OCI-LY7 (cell line): ENCODE data around the gene TP53I11. TPM values are rescaled to one million over a fixed set of nuclear protein-coding genes. Genes with fewer than 3 reads are reported as not detected.

Experiments
- BruUV-seq: library from RNA; stranded (reverse); fragments of 400-500 nt; replicated peaks from 2 replicates; lab custom pipeline; 2021; lab: Mats Ljungman, UMichigan
- CTCF ChIA-PET: fragments of 300-600 bp; sonication (Branson Sonifier 250); formaldehyde crosslinking; loops from one replicate; lab custom pipeline; 2022; ENCODE audit warnings: antibody characterized with exemption; ENCODE audit not compliant: unreplicated experiment; lab: Charles Lee
- POLR2A ChIA-PET: fragments of 300-600 bp; sonication (Branson Sonifier 250); formaldehyde crosslinking; loops from one replicate; lab custom pipeline; 2022; ENCODE audit warnings: antibody characterized with exemption; lab: Charles Lee
- DNase-seq: peaks from one replicate; pipeline ENCODE4 v3.0.0-alpha.2; 2015; ENCODE audit warnings: low spot score
- H2AFZ ChIP-seq: fragments of 200-600 bp; sonication (generic), shearing (Covaris generic); 2 replicates; pipeline ENCODE4 v1.6.1; 2014; ENCODE audit warnings: mild to moderate bottlenecking, antibody characterized with exemption, low read length, moderate library complexity
- H3K27ac ChIP-seq: fragments of 200-600 bp; sonication (generic); 2 replicates; pipeline ENCODE4 v1.5.1; 2014; ENCODE audit warnings: mixed run types, low read depth, mild to moderate bottlenecking, moderate library complexity, low read length, inconsistent platforms; ENCODE audit not compliant: poor library complexity, severe bottlenecking
- H3K36me3 ChIP-seq: fragments of 200-600 bp; sonication (generic); 2 replicates; pipeline ENCODE4 v1.6.1; 2014; ENCODE audit warnings: mild to moderate bottlenecking, antibody characterized with exemption, low read length, moderate library complexity, mixed read lengths; ENCODE audit not compliant: insufficient read depth
- H3K4me1 ChIP-seq: fragments of 200-600 bp; sonication (generic); 2 replicates; pipeline ENCODE4 v1.5.1; 2014; ENCODE audit warnings: mild to moderate bottlenecking, low read length; ENCODE audit not compliant: insufficient read depth, poor library complexity, severe bottlenecking
- H3K4me2 ChIP-seq: fragments of 200-600 bp; sonication (generic); 2 replicates; pipeline ENCODE4 v1.6.1; 2014; ENCODE audit warnings: mild to moderate bottlenecking, low read length
- H3K4me3 ChIP-seq: fragments of 200-600 bp; sonication (generic); 2 replicates; pipeline ENCODE4 v1.5.1; 2014; ENCODE audit warnings: mild to moderate bottlenecking, low read depth, low read length; ENCODE audit not compliant: poor library complexity, severe bottlenecking
- H3K79me2 ChIP-seq: fragments of 200-600 bp; sonication (generic); 2 replicates; pipeline ENCODE4 v1.6.1; 2016; ENCODE audit warnings: low read depth, mild to moderate bottlenecking, low read length, moderate library complexity, mixed read lengths; ENCODE audit not compliant: insufficient read depth
- H3K9me2 ChIP-seq: fragments of 200-600 bp; sonication (generic); 2 replicates; pipeline ENCODE4 v1.6.1; 2016; ENCODE audit warnings: mild to moderate bottlenecking, low read length, mixed read lengths; ENCODE audit not compliant: insufficient read depth
- H3K9me3 ChIP-seq: fragments of 200-600 bp; sonication (generic); 2 replicates; pipeline ENCODE4 v1.6.1; 2014; ENCODE audit warnings: mild to moderate bottlenecking, mixed run types, low read length, mixed read lengths
- H4K20me1 ChIP-seq: fragments of 200-600 bp; sonication (generic); 2 replicates; pipeline ENCODE4 v1.6.1; 2014; ENCODE audit warnings: mild to moderate bottlenecking, antibody characterized with exemption, low read length, moderate library complexity, mixed read lengths; ENCODE audit not compliant: insufficient read depth
- CTCF ChIP-seq: fragments of 200-600 bp; sonication (generic); conservative IDR thresholded peaks from 2 replicates; pipeline ENCODE4 v1.5.1; 2014; ENCODE audit warnings: mild to moderate bottlenecking, antibody characterized with exemption, low read length, moderate library complexity, mixed read lengths
- EZH2phosphoT487 ChIP-seq: fragments of 200-600 bp; sonication (generic); IDR thresholded peaks from 2 replicates; pipeline ENCODE4 v1.6.1; 2018; ENCODE audit warnings: low read depth, borderline replicate concordance, mild to moderate bottlenecking, mixed run types, antibody characterized with exemption, low read length, moderate library complexity, mixed read lengths
- intact Hi-C: fragments of 100-400 bp; cut with micrococcal nuclease; formaldehyde crosslinking; loops from one replicate; pipeline ENCODE4 v1.10.0; 2022; ENCODE audit not compliant: unreplicated experiment
- total RNA-seq, 2 experiments: library from RNA; depleted of rRNA in 1 of 2; stranded (reverse); fragments of >200 nt in 1 of 2; shearing (Covaris generic) in 1 of 2; gene quantifications; 2 replicates each; pipeline ENCODE4 v1.2.3, GENCODE V29; 2014 to 2022

TP53I11 gene
- total RNA-seq, 2 experiments from 2014 or later, result 0.25 to 0.51 TPM

GRCh38 chr11:44974402-44975000 lies 23.8 kb upstream of the TP53I11 start:
- Histone ChIP-seq H3K9me2 (no peaks in the 10 kb centered on the region), H3K9me3 (no peaks in the 10 kb centered on the region), H3K4me3 (no peak overlapping the region), H3K36me3 (no peaks in the 10 kb centered on the region), H4K20me1 (no peaks in the 10 kb centered on the region), H2AFZ (no peak overlapping the region), H3K4me2 (no peak overlapping the region), H3K79me2 (no peaks in the 10 kb centered on the region), H3K4me1 (peaks cover 1% of the 10 kb centered on the region), H3K27ac (no peak overlapping the region)
- DNase-seq, result no peak
- TF ChIP-seq CTCF, result no peak
- no peak for TF ChIP-seq EZH2phosphoT487
- CTCF ChIA-PET, result no interaction called here
- POLR2A ChIA-PET, result no interaction called here
- BruUV-seq, result no TSS peak
- intact Hi-C loops, result no loop called here

GRCh38 chr11:44973632-44974401 lies 23.1 kb upstream of the TP53I11 start:
- no peak overlapping the region for H3K27ac ChIP-seq
- no peaks in the 10 kb centered on the region for H3K9me3 ChIP-seq
- H3K4me3 ChIP-seq, result no peak overlapping the region
- no peaks in the 10 kb centered on the region for H3K36me3 ChIP-seq
- no peak overlapping the region for H3K4me2 ChIP-seq
- TF ChIP-seq EZH2phosphoT487 (no peak), CTCF (no peak)
- intact Hi-C loops, result no loop called here
- H3K4me1 ChIP-seq, result no peaks in the 10 kb centered on the region
- no peaks in the 10 kb centered on the region for H3K9me2 ChIP-seq
- no peaks in the 10 kb centered on the region for H4K20me1 ChIP-seq
- ChIA-PET CTCF (no interaction called here), POLR2A (no interaction called here)
- no peaks in the 10 kb centered on the region for H3K79me2 ChIP-seq
- DNase-seq, result no peak
- H2AFZ ChIP-seq, result no peak overlapping the region
- BruUV-seq, result no TSS peak

- no peak overlapping the region for H3K4me2 ChIP-seq
- no peak overlapping the region for H3K27ac ChIP-seq
- TF ChIP-seq EZH2phosphoT487 (no peak), CTCF (no peak)
- no peaks in the 10 kb centered on the region for H3K9me2 ChIP-seq
- H4K20me1 ChIP-seq, result no peaks in the 10 kb centered on the region
- no peak for DNase-seq
- no TSS peak for BruUV-seq
- H3K4me3 ChIP-seq, result no peak overlapping the region
- ChIA-PET POLR2A (no interaction called here), CTCF (no interaction called here)
- H3K9me3 ChIP-seq, result no peaks in the 10 kb centered on the region
- intact Hi-C loops, result no loop called here
- H3K79me2 ChIP-seq, result no peaks in the 10 kb centered on the region
- H2AFZ ChIP-seq, result no peak overlapping the region
- H3K36me3 ChIP-seq, result no peaks in the 10 kb centered on the region
- H3K4me1 ChIP-seq, result no peaks in the 10 kb centered on the region
Measured at GRCh38 chr11:44972746-44973435, 22.2 kb upstream of the TP53I11 start.
